Activated CD8-positive, alpha-beta T cell treated with anti-CD3 and anti-CD28 coated beads for 36 hours (primary cell): ENCODE results near the gene SORCS2. TPM values are rescaled to one million over a fixed set of nuclear protein-coding genes. Genes with fewer than 3 reads are reported as not detected.

Experiments used
- ATAC-seq: fragments of 200-7000 bp; cut with Tn5 transposase; one replicate; pipeline ENCODE4 v1.10.0; 2021; ENCODE audit warnings: mild to moderate bottlenecking, moderate library complexity
- CTCF ChIA-PET: fragments of 350-600 bp; sonication (Branson Sonifier 250); formaldehyde crosslinking; loops from one replicate; lab custom pipeline; 2021; ENCODE audit warnings: antibody characterized with exemption; lab: Charles Lee
- POLR2A ChIA-PET: fragments of 350-600 bp; sonication (Branson Sonifier 250); formaldehyde crosslinking; loops from one replicate; lab custom pipeline; 2021; ENCODE audit warnings: antibody characterized with exemption; lab: Charles Lee
- DNase-seq: peaks from one replicate; pipeline ENCODE4 v3.0.0-alpha.2; 2020
- H3K27ac Mint-ChIP-seq: one replicate; pipeline ENCODE4 v1.8.0; 2021; ENCODE audit warnings: mild to moderate bottlenecking, mixed read lengths
- H3K27me3 Mint-ChIP-seq: one replicate; pipeline ENCODE4 v1.8.0; 2021; ENCODE audit warnings: mixed read lengths
- H3K36me3 Mint-ChIP-seq: one replicate; pipeline ENCODE4 v1.8.0; 2021; ENCODE audit warnings: low read depth, mixed read lengths
- H3K4me1 Mint-ChIP-seq: one replicate; pipeline ENCODE4 v1.8.0; 2021; ENCODE audit warnings: low read depth, mixed read lengths
- H3K4me3 Mint-ChIP-seq: one replicate; pipeline ENCODE4 v1.8.0; 2021; ENCODE audit warnings: mild to moderate bottlenecking, moderate library complexity, mixed read lengths
- H3K9me3 Mint-ChIP-seq: one replicate; pipeline ENCODE4 v1.8.0; 2021; ENCODE audit warnings: mixed read lengths
- intact Hi-C: fragments of 100-400 bp; cut with micrococcal nuclease; formaldehyde crosslinking; loops from one replicate; pipeline ENCODE4 v1.10.0; 2022
- total RNA-seq, 2 experiments: library from RNA; stranded (reverse); gene quantifications; one replicate each; pipeline ENCODE4 v1.2.3, GENCODE V29; 2021
- TF ChIP-seq, protein P1 (sequence below): fragments of 200-600 bp; IDR thresholded peaks from one replicate; pipeline ENCODE4 v1.8.0; 2022; ENCODE audit warnings: antibody characterized with exemption, mild to moderate bottlenecking

SORCS2 gene
- total RNA-seq, 2 experiments from 2014 or later, result 0.05 TPM; not detected in 1

DNA sequence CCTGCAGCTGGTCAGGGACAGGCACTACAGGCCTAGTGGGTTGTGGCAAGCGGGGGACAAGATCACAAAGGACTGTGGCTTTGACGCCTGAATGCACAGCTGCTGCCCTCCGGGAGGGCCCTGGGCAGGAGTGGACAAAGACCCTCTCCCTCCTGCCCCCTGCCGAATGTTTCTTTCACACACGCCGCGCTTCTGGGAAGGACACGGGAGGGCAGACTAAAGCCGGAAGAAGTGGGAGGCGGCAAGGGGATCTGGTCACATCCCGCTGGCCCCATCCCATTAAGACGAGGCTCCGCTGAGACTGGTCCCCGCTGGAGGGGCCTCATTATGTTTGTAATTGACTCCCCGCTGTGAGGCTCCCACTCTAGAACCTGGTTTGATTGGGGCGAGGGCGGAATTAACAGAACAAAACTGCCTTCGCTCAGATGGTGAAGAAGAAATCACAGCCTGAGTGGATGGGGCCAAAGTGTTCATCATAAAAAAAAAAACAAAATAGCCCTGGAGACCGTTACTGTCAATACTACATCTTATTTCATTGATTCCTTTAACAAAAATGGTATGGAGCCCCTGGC, 280.2 kb downstream of the SORCS2 start:
- POLR2A ChIA-PET, result no interaction called here
- intact Hi-C loops, result no loop called here
- ATAC-seq, result no peak
- peaks cover 6% of the 10 kb centered on the region for H3K27me3 Mint-ChIP-seq
- H3K27ac Mint-ChIP-seq, result no peak overlapping the region
- H3K9me3 Mint-ChIP-seq, result no peaks in the 10 kb centered on the region
- no peaks in the 10 kb centered on the region for H3K4me1 Mint-ChIP-seq
- TF ChIP-seq, protein P1, sequence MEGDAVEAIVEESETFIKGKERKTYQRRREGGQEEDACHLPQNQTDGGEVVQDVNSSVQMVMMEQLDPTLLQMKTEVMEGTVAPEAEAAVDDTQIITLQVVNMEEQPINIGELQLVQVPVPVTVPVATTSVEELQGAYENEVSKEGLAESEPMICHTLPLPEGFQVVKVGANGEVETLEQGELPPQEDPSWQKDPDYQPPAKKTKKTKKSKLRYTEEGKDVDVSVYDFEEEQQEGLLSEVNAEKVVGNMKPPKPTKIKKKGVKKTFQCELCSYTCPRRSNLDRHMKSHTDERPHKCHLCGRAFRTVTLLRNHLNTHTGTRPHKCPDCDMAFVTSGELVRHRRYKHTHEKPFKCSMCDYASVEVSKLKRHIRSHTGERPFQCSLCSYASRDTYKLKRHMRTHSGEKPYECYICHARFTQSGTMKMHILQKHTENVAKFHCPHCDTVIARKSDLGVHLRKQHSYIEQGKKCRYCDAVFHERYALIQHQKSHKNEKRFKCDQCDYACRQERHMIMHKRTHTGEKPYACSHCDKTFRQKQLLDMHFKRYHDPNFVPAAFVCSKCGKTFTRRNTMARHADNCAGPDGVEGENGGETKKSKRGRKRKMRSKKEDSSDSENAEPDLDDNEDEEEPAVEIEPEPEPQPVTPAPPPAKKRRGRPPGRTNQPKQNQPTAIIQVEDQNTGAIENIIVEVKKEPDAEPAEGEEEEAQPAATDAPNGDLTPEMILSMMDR, result no peak
- no peak overlapping the region for H3K4me3 Mint-ChIP-seq
- no peaks in the 10 kb centered on the region for H3K36me3 Mint-ChIP-seq
- CTCF ChIA-PET, result no interaction called here
- DNase-seq, result no peak

DNA sequence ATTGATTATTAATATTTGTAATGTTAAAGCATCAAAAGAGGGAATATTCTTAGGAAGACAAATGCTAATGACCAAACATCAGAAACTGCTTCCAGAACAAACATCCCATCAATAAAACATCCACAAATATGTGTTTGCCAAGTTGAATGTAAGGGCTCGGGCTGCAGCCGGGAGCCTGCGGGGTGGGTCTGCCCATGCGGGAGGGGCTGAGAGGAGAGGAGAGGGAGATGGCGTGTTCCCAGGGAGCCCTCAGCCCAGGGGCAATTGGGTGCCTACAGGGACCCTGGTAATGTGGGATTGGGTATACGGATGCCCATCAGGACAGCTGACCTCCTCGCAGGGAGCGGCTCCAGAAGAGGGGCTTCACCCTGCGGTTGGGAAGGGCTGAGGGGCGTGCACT, 280.7 kb downstream of the SORCS2 start:
- ATAC-seq (no peak), DNase-seq (no peak)
- intact Hi-C loops, result no loop called here
- POLR2A ChIA-PET, result no interaction called here
- H3K27me3 Mint-ChIP-seq, result peaks cover 6% of the 10 kb centered on the region
- H3K4me3 Mint-ChIP-seq, result no peak overlapping the region
- CTCF ChIA-PET, result no interaction called here
- H3K9me3 Mint-ChIP-seq, result no peaks in the 10 kb centered on the region
- H3K4me1 Mint-ChIP-seq, result no peaks in the 10 kb centered on the region
- no peak overlapping the region for H3K27ac Mint-ChIP-seq
- H3K36me3 Mint-ChIP-seq, result no peaks in the 10 kb centered on the region
- TF ChIP-seq, protein P1, result no peak

DNA sequence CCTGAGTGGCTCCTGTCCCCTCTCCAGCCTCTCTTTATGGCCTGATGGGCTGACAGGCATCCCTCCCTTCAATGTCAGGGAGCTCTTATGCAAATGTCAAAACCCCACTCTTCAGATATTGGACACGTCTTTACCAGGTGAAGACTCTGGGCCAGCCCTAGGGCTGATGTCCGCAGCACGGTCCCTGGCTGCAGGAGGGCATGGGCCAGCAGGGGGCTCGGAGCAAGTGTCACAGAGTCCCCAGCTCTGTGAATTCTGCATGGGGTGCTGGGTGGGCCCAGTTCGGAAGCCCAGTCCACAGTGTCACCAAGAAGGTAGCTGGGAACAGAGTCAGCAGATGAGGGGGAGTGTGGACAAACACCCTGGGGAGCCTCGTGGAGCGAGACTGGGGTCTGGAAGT, 282.0 kb downstream of the SORCS2 start:
- ChIA-PET CTCF (no interaction called here), POLR2A (no interaction called here)
- DNase-seq (no peak), ATAC-seq (no peak)
- H3K4me1 Mint-ChIP-seq, result no peaks in the 10 kb centered on the region
- TF ChIP-seq, protein P1, result no peak
- peaks cover 6% of the 10 kb centered on the region for H3K27me3 Mint-ChIP-seq
- H3K27ac Mint-ChIP-seq, result no peak overlapping the region
- H3K4me3 Mint-ChIP-seq, result no peak overlapping the region
- H3K36me3 Mint-ChIP-seq, result no peaks in the 10 kb centered on the region
- H3K9me3 Mint-ChIP-seq, result no peaks in the 10 kb centered on the region
- intact Hi-C loops, result no loop called here

DNA sequence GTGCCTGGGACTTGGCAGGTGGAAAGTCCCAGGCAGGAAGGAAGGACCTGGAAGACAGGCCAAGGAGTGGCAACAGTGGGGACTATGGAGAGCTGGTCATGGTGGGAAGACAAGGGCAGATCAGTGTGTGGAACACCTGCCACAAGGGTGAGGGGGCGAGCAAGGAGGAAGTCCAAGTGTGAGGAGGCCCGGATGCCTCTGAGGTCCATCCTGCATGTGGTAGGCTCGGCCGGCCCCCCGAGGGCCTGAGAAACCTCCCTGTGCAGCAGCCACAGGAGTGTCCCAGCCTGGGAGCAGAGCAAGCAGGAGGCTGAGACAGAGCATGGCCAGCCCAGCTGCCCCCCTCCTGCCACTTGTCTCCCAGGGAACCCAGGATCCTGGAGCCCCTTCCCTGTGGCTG, 282.9 kb downstream of the SORCS2 start:
- H3K9me3 Mint-ChIP-seq, result no peaks in the 10 kb centered on the region
- no peaks in the 10 kb centered on the region for H3K4me1 Mint-ChIP-seq
- no peak overlapping the region for H3K27ac Mint-ChIP-seq
- DNase-seq (no peak), ATAC-seq (no peak)
- no peaks in the 10 kb centered on the region for H3K36me3 Mint-ChIP-seq
- ChIA-PET CTCF (no interaction called here), POLR2A (interaction anchor here (0.5 kb wide), 1 partner anchor 14 kb away, joined by 3 read pairs; no protein-coding TSS in a partner anchor)
- H3K4me3 Mint-ChIP-seq, result no peak overlapping the region
- peaks cover 6% of the 10 kb centered on the region for H3K27me3 Mint-ChIP-seq
- intact Hi-C loops, result no loop called here
- TF ChIP-seq, protein P1, result no peak

DNA sequence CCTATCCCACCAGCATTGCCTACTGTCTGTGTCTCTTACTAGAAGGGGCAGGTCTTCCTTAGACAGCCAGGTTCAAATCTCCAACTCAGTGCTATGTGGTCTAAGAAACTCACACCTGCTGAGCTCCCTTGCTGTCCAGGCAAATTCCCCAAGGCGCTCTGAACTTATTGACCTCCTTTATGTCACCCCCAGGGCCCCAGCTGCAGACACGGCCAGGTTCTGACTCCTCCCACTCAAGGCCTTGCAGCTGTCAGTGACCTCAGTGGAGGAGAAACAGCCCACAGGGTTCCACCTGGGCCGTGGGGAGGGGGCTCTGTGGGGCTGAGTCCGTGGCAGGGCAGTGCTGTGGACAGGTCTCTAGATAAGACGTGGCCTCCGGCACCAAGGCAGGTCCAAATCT, 284.5 kb downstream of the SORCS2 start:
- no peak overlapping the region for H3K27ac Mint-ChIP-seq
- no peak overlapping the region for H3K4me3 Mint-ChIP-seq
- H3K4me1 Mint-ChIP-seq, result no peaks in the 10 kb centered on the region
- H3K27me3 Mint-ChIP-seq, result peaks cover 6% of the 10 kb centered on the region
- intact Hi-C loops, result no loop called here
- POLR2A ChIA-PET, result no interaction called here
- ATAC-seq (no peak), DNase-seq (no peak)
- TF ChIP-seq, protein P1, result no peak
- H3K9me3 Mint-ChIP-seq, result no peaks in the 10 kb centered on the region
- CTCF ChIA-PET, result no interaction called here
- H3K36me3 Mint-ChIP-seq, result no peaks in the 10 kb centered on the region
